ENCODE results near the gene AFMID.
"Not testable (repeated sequence)": the region's sequence is repeated elsewhere in the genome, so short reads cannot be mapped to it uniquely, and the experiment has no call there.

DNA sequence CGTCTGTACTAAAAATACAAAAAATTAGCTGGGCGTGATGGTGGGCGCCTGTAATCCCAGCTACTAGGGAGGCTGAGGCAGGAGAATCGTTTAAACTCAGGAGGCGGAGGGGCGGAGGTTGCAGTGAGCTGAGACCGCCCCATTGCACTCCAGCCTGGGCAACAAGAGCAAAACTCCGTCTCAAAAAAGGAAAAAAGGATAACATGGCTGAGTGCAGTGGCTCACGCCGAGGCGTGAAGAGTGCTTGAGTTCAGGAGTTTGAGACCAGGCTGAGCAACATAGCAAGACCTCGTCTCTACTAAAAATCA lies 47.3 kb upstream of the AFMID start:
- TF ChIP-seq, protein P1, sequence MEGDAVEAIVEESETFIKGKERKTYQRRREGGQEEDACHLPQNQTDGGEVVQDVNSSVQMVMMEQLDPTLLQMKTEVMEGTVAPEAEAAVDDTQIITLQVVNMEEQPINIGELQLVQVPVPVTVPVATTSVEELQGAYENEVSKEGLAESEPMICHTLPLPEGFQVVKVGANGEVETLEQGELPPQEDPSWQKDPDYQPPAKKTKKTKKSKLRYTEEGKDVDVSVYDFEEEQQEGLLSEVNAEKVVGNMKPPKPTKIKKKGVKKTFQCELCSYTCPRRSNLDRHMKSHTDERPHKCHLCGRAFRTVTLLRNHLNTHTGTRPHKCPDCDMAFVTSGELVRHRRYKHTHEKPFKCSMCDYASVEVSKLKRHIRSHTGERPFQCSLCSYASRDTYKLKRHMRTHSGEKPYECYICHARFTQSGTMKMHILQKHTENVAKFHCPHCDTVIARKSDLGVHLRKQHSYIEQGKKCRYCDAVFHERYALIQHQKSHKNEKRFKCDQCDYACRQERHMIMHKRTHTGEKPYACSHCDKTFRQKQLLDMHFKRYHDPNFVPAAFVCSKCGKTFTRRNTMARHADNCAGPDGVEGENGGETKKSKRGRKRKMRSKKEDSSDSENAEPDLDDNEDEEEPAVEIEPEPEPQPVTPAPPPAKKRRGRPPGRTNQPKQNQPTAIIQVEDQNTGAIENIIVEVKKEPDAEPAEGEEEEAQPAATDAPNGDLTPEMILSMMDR (conservative IDR thresholded peaks at IDR 0.05; ENCODE audit: low read depth, low read length): not testable (repeated sequence)
- not testable (repeated sequence) for TF ChIP-seq EZH2 (IDR thresholded peaks at IDR 0.05; ENCODE audit: borderline replicate concordance, low read depth, low read length, poor library complexity, severe bottlenecking)
